Bronchial epithelial cell (primary cell): Measurements from ENCODE around the gene DMD. TPM values are rescaled to one million over a fixed set of nuclear protein-coding genes. Genes with fewer than 3 reads are reported as not detected.

ENCODE experiments used
- DNase-seq: peaks from one replicate; pipeline ENCODE4 v3.0.0-alpha.2; 2010; ENCODE audit warnings: low read depth
- FAIRE-seq: peaks from 2 replicates; lab custom pipeline; 2011; peaks lifted over from hg19 to GRCh38; lab: Jason Lieb, UNC
- H3K27me3 ChIP-seq: 2 replicates; pipeline ENCODE4 v1.5.1; 2011; ENCODE audit warnings: low read length; ENCODE audit not compliant: control insufficient read depth, insufficient read depth
- H3K36me3 ChIP-seq: 2 replicates; pipeline ENCODE4 v1.5.1; 2011; ENCODE audit warnings: low read length; ENCODE audit not compliant: control insufficient read depth, insufficient read depth
- H3K4me3 ChIP-seq: 2 replicates; pipeline ENCODE4 v1.5.1; 2011; ENCODE audit warnings: mild to moderate bottlenecking, low read depth, low read length, control low read depth
- total RNA-seq: library from RNA; depleted of rRNA; stranded (reverse); fragments of >200 nt; gene quantifications from 2 replicates; pipeline ENCODE4 v1.2.1, GENCODE V29; 2014
- TF ChIP-seq, protein P1 (sequence below): IDR thresholded peaks from 2 replicates; pipeline ENCODE4 v1.5.1; 2011; ENCODE audit warnings: mild to moderate bottlenecking, moderate library complexity, low read length, control low read depth, inconsistent platforms; ENCODE audit not compliant: insufficient read depth, severe bottlenecking

Gene DMD
- total RNA-seq, 1 donor from 2014 or later: 4.5 TPM

- Histone ChIP-seq H3K4me3 (no peak overlapping the region), H3K27me3 (no peaks in the 10 kb centered on the region), H3K36me3 (no peaks in the 10 kb centered on the region)
- TF ChIP-seq, protein P1, sequence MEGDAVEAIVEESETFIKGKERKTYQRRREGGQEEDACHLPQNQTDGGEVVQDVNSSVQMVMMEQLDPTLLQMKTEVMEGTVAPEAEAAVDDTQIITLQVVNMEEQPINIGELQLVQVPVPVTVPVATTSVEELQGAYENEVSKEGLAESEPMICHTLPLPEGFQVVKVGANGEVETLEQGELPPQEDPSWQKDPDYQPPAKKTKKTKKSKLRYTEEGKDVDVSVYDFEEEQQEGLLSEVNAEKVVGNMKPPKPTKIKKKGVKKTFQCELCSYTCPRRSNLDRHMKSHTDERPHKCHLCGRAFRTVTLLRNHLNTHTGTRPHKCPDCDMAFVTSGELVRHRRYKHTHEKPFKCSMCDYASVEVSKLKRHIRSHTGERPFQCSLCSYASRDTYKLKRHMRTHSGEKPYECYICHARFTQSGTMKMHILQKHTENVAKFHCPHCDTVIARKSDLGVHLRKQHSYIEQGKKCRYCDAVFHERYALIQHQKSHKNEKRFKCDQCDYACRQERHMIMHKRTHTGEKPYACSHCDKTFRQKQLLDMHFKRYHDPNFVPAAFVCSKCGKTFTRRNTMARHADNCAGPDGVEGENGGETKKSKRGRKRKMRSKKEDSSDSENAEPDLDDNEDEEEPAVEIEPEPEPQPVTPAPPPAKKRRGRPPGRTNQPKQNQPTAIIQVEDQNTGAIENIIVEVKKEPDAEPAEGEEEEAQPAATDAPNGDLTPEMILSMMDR: no peak
- DNase-seq: no peak
- peak; percentile 18 for FAIRE-seq
Observed at GRCh38 chrX:31376408-31377022, 1834.8 kb downstream of the DMD start.

- DNase-seq (no peak), FAIRE-seq (no peak)
- no peak overlapping the region for H3K4me3 ChIP-seq
- no peaks in the 10 kb centered on the region for H3K36me3 ChIP-seq
- no peaks in the 10 kb centered on the region for H3K27me3 ChIP-seq
- TF ChIP-seq, protein P1: no peak
Observed at GRCh38 chrX:31374786-31375185, 1836.6 kb downstream of the DMD start.

GRCh38 chrX:31371956-31372355 is 1839.4 kb downstream of the DMD start:
- TF ChIP-seq, protein P1: no peak
- H3K27me3 ChIP-seq: no peaks in the 10 kb centered on the region
- no peak overlapping the region for H3K4me3 ChIP-seq
- no peak for DNase-seq
- no peak for FAIRE-seq
- H3K36me3 ChIP-seq: no peaks in the 10 kb centered on the region

DNA sequence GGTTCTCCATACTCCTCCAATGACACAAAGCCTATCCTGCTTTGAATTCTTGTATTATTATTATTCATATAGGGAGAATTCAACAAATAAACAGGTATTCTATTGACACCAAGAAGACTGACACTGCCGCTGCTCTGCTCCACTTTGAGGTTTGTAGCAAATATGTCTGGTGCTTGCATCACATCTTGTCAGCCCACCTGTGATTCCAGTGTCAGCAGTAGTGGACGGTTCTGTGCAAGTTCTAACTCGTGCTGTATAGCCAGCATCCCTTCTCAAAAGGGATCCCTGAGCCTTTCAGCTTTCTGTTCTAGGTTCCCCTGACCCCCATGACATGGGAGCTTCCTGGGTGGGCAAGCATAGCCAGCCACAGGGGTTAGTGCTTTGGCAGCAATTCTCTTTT is 1843.5 kb downstream of the DMD start:
- TF ChIP-seq, protein P1: no peak
- FAIRE-seq (no peak), DNase-seq (peak; percentile 77)
- Histone ChIP-seq H3K27me3 (no peaks in the 10 kb centered on the region), H3K36me3 (no peaks in the 10 kb centered on the region), H3K4me3 (no peak overlapping the region)

- TF ChIP-seq, protein P1: no peak
- no peaks in the 10 kb centered on the region for H3K36me3 ChIP-seq
- no peak overlapping the region for H3K4me3 ChIP-seq
- no peaks in the 10 kb centered on the region for H3K27me3 ChIP-seq
- DNase-seq (no peak), FAIRE-seq (no peak)
Observed at GRCh38 chrX:31366041-31366440, 1845.3 kb downstream of the DMD start.
